HG03045 (cell line): ENCODE results near the gene FAM181A.

Source experiments
- ATAC-seq: cut with Tn5 transposase; IDR thresholded peaks from one replicate; pipeline ENCODE4 v1.9.1; 2021; ENCODE audit warnings: mild to moderate bottlenecking, moderate library complexity; ENCODE audit not compliant: unreplicated experiment

Gene FAM181A

GRCh38 chr14:93947282-93947681 lies 20.1 kb downstream of the FAM181A start:
- no peak for ATAC-seq

DNA sequence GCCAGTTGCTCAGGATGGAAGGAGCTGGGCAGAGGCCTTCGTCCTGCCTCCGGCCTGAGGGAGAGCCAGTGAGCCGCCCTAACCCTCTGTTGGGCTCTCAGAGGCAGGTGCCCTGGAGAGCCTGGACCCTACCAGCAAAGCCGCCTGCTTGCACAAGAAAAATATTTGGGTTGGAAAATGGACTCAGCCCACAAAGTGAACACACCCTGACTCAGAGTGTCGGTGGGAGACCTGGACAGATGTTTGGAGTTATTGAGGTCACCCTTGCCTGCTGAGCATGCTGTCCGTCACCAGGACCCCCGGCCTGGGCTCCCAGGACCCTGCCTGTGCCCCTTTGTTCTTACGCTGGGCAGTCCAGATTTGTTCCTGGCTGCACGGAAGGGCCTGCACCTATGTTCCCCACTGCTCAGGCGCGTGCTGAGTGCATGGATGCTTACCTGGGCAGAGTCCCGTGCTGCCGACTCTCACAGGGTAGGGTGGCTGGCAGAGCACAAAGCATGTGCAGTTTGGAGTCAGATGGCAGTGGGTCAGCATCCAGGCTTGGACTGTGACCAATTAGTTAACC lies 22.4 kb downstream of the FAM181A start:
- no peak for ATAC-seq

GRCh38 chr14:93950948-93951634 lies 23.9 kb downstream of the FAM181A start:
- no peak for ATAC-seq

DNA sequence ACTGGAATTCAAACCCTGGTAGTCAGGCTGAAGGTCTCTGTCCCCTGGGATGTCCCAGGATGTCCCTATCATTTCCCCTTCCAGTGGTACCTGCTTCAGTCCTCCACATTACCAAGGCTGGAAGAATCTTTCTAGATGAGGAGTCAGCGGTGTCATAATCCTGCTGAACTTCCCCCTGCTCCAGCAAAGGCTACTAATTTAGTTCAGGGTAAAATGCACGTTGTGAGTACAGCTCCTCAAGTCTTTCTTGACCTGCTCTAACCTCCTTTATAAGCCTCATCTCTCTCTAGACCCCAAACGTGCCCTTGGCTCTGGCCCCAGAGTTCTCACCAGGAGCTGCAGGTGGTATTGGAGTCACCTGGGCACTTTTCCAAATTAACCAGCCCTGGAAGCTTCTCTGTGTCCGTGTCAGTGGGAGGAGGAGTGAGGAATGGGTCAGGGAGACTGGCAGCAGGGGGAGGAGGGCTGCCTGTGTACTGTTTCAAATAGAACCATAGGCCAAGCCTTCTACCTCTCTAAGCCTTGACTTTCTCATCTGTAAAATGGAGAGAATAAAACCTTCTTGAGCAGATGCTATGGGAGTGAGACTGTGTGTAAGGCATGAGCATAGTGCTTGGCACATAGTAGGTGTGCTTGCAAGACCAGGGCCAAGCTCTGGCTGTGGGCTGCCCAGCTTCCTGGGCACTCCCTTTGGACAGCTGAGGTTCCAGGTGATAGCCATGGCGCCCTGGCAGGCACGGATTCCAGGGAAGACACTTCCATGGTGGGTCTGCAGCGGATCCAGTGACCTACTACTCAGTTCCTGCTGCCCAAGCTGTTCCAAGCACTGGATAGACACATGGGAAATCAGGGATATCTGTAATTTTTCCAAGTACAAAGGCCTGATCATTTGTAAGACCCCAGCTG lies 24.7 kb downstream of the FAM181A start:
- ATAC-seq, result no peak

GRCh38 chr14:93952829-93953228 lies 25.7 kb downstream of the FAM181A start:
- no peak for ATAC-seq

- no peak for ATAC-seq
Observed at GRCh38 chr14:93953263-93953662, 26.1 kb downstream of the FAM181A start.

GRCh38 chr14:93953739-93954515 lies 26.8 kb downstream of the FAM181A start:
- ATAC-seq, result no peak

- no peak for ATAC-seq
Observed at GRCh38 chr14:93954516-93954830, 27.3 kb downstream of the FAM181A start.

- ATAC-seq, result no peak
Observed at GRCh38 chr14:93954900-93955849, 28.0 kb downstream of the FAM181A start.

GRCh38 chr14:93955850-93956481 lies 28.8 kb downstream of the FAM181A start:
- ATAC-seq, result no peak

GRCh38 chr14:93956514-93957332 lies 29.6 kb downstream of the FAM181A start:
- ATAC-seq, result no peak

- no peak for ATAC-seq
Observed at GRCh38 chr14:93957333-93957710, 30.2 kb downstream of the FAM181A start.

- ATAC-seq, result no peak
Observed at GRCh38 chr14:93957751-93958566, 30.8 kb downstream of the FAM181A start.

DNA sequence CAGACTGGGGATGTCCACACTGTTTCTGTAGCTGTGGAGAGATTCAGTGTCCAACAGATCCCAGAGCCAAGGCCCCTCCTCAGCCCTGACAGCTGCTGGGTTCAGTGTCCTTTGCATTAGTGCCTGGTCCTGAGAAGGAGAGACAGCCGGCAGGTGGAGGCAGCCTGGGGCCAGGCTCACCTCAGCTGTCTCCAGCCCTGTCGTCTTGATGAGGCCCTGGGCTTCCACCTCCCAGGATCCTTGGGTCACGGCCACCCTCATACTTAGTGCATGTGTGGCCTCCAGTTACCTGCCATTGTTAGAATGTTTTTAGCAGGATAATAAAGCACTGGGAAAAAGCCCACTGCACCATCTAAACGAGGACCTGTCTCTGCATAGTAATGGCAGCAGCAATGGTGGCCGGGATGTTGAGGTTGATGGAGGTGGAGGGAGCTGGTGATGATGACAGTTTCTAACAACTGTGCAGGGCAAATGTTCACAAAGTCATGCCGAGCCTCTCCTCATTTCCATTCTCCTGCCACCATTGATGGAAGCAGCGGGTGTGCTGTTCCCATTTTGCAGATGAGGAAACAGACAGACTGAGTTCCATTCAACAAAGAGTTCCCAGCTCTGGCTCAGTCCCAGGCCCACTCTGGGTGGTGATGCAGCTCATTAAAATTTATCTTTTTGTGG lies 31.6 kb downstream of the FAM181A start:
- ATAC-seq, result no peak

GRCh38 chr14:93959239-93960107 lies 32.3 kb downstream of the FAM181A start:
- peak; percentile 65 for ATAC-seq

DNA sequence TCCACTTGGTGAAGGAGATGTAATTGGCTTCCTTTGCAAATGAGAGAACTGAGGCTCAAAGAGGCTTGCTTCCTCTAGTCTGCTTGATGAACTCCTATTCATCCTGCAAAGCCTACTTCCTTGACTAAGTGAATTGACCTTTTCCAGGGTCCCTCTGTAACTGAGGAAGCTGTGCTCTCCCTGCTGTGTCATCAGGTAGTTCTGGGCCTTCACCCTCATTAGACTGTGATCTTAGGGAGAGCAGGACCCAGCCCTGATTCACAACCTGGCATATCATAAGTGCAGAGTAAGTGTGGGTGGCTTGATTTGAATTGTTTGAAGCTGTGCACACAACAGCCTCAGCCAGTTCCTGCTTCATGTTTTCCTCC lies 32.9 kb downstream of the FAM181A start:
- ATAC-seq, result no peak
